Activated T-helper 1 cell treated with Interleukin-2 at 50 U/mL for 16 hours (primary cell): ENCODE data around the gene WDR26.
A peak's percentile ranks its signal among the peaks of the same experiment; 100 is the strongest.
"Not testable (repeated sequence)": the region's sequence is repeated elsewhere in the genome, so short reads cannot be mapped to it uniquely, and the experiment has no call there.

Experiments used
- DNase-seq: peaks from one replicate; pipeline ENCODE4 v3.0.0-alpha.2; 2020; ENCODE audit warnings: low read depth

The WDR26 gene

GRCh38 chr1:224434691-224435317 lies at the start of gene WDR26:
Gene WDR26 (minus strand): TSS chr1:224434797.
- peak; percentile 76 for DNase-seq

- not testable (repeated sequence) for DNase-seq
These were observed 48.6 kb upstream of the WDR26 start for GRCh38 chr1:224483206-224483605.

- DNase-seq, result no peak
These were observed 48.0 kb upstream of the WDR26 start for GRCh38 chr1:224482619-224483018.

- no peak for DNase-seq
These were observed 47.0 kb upstream of the WDR26 start for GRCh38 chr1:224481601-224482000.

GRCh38 chr1:224480888-224481459 lies 46.4 kb upstream of the WDR26 start:
- not testable (repeated sequence) for DNase-seq

- not testable (repeated sequence) for DNase-seq
These were observed 45.6 kb upstream of the WDR26 start for GRCh38 chr1:224480200-224480599.

GRCh38 chr1:224472806-224473205 lies 38.2 kb upstream of the WDR26 start:
- no peak for DNase-seq

- no peak for DNase-seq
These were observed 31.6 kb upstream of the WDR26 start for GRCh38 chr1:224466154-224466553.

GRCh38 chr1:224459966-224460365 lies 25.4 kb upstream of the WDR26 start:
- no peak for DNase-seq

GRCh38 chr1:224458996-224459395 lies 24.4 kb upstream of the WDR26 start:
- DNase-seq, result no peak

- no peak for DNase-seq
These were observed 23.7 kb upstream of the WDR26 start for GRCh38 chr1:224458296-224458695.

GRCh38 chr1:224457782-224458144 lies 23.2 kb upstream of the WDR26 start:
- DNase-seq, result no peak

- DNase-seq, result no peak
These were observed 22.0 kb upstream of the WDR26 start for GRCh38 chr1:224456637-224456953.

GRCh38 chr1:224454402-224455055 lies 19.9 kb upstream of the WDR26 start:
- DNase-seq, result no peak

- DNase-seq, result no peak
These were observed 16.2 kb upstream of the WDR26 start for GRCh38 chr1:224450561-224451350.

GRCh38 chr1:224450159-224450558 lies 15.6 kb upstream of the WDR26 start:
- no peak for DNase-seq

GRCh38 chr1:224448453-224449017 lies 13.9 kb upstream of the WDR26 start:
- no peak for DNase-seq

GRCh38 chr1:224447971-224448370 lies 13.4 kb upstream of the WDR26 start:
- DNase-seq, result no peak

GRCh38 chr1:224447251-224447650 lies 12.7 kb upstream of the WDR26 start:
- DNase-seq, result no peak

GRCh38 chr1:224438989-224439388 lies 4.4 kb upstream of the WDR26 start:
- no peak for DNase-seq

GRCh38 chr1:224435999-224436398 lies 1.4 kb upstream of the WDR26 start:
- no peak for DNase-seq

GRCh38 chr1:224435318-224435763 lies 744 bp upstream of the WDR26 start:
- no peak for DNase-seq
